ENCODE data around the gene AFAP1L2.

The AFAP1L2 gene

GRCh38 chr10:114408968-114409444 lies 4.7 kb upstream of the AFAP1L2 start:
- TF ChIP-seq, protein P1, sequence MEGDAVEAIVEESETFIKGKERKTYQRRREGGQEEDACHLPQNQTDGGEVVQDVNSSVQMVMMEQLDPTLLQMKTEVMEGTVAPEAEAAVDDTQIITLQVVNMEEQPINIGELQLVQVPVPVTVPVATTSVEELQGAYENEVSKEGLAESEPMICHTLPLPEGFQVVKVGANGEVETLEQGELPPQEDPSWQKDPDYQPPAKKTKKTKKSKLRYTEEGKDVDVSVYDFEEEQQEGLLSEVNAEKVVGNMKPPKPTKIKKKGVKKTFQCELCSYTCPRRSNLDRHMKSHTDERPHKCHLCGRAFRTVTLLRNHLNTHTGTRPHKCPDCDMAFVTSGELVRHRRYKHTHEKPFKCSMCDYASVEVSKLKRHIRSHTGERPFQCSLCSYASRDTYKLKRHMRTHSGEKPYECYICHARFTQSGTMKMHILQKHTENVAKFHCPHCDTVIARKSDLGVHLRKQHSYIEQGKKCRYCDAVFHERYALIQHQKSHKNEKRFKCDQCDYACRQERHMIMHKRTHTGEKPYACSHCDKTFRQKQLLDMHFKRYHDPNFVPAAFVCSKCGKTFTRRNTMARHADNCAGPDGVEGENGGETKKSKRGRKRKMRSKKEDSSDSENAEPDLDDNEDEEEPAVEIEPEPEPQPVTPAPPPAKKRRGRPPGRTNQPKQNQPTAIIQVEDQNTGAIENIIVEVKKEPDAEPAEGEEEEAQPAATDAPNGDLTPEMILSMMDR (conservative IDR thresholded peaks at IDR 0.05) = no peak

GRCh38 chr10:114408112-114408967 lies 4.0 kb upstream of the AFAP1L2 start:
- TF ChIP-seq, protein P1 (conservative IDR thresholded peaks at IDR 0.05) = no peak
- no peak overlapping the region for H3K27ac ChIP-seq

More at GRCh38 chr10:114408968-114409444, 4.7 kb upstream of the AFAP1L2 start:
- no peak overlapping the region for H3K27ac ChIP-seq

DNA sequence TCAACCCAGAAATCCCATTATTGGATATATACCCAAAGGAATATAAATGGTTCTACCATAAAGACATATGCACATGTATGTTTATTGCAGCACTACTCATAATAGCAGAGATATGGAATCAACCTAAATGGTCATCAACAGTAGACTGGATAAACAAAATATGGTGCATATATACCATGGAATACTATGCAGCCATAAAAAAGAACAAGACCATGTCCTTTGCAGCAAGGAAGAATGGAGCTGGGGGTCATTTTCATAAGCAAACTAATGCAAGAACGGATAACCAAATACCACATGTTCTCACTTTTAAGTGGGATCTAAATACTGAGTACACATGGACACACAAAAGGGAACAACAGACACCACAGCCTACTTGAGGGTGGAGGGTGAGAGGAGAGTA lies 2.2 kb upstream of the AFAP1L2 start:
- TF ChIP-seq, protein P1 (conservative IDR thresholded peaks at IDR 0.05) = no peak
- no peak overlapping the region for H3K27ac ChIP-seq

GRCh38 chr10:114405011-114405350 lies 679 bp upstream of the AFAP1L2 start:
- H3K27ac ChIP-seq = no peak overlapping the region
- TF ChIP-seq, protein P1 (conservative IDR thresholded peaks at IDR 0.05) = no peak

DNA sequence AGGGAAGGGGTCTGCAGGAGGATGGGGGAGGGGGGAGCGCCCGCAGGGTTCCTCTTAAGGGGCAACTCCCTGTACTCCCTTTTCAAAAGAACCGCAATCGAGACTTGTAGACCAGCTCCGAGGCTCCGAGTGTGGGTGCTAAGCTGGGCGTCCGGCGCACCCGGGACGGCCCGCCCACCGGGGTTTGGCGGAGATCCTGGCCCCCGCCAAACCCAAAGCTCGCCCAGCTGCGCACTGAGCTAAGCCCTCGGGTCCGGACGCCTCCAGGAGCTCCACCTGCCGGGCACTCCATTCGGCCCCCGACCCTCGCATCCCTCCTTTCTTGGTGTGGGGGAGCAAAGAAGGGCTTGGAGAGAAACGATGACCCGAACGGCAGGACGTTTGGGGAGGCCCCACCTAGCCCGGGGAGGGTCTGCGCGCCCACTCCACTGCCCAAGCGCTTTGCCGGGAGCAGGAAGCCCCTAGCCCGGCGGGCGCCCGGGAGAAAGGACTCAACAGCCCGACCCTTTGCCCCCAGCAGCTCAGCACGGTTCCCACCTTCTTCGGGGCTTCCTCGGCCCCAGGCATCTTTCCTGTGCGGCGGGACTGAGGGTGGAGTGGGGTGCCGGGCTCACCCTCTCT lies 651 bp downstream of the AFAP1L2 start:
- H3K27ac ChIP-seq = peak overlapping the region; percentile 3; the same call in 1 of the 2 replicates
- TF ChIP-seq, protein P1 (conservative IDR thresholded peaks at IDR 0.05) = peak; percentile 34; the same call in 1 of the 2 replicates

- no peak overlapping the region for H3K27ac ChIP-seq
- TF ChIP-seq, protein P1 (conservative IDR thresholded peaks at IDR 0.05) = no peak
Measured at GRCh38 chr10:114402871-114403540, 1.3 kb downstream of the AFAP1L2 start.

DNA sequence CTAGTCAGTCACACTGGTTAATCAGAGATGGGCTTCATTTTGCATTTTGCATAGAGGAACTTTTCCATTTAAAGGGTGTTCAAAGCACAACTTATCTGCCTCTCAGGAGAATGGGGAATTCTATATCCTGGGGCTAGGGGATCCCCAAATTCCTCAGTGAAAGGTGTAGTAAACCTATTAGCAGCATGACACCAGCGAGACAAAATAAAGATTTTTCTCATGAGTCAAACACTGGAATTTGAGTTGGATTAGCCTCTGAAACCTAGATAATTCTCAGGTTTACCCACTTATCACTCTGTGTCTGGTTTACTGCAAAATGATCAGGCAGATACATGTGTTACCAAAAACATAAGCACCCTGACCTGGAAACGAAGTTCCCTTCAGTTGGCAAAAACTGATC lies 2.1 kb downstream of the AFAP1L2 start:
- TF ChIP-seq, protein P1 (conservative IDR thresholded peaks at IDR 0.05) = no peak
- H3K27ac ChIP-seq = no peak overlapping the region

All from VCaP (cell line).